HepG2 (cell line): ENCODE results near the gene CTSZ. TPM values are rescaled to one million over a fixed set of nuclear protein-coding genes. Genes with fewer than 3 reads are reported as not detected.

Experiments used
- HDAC1 ChIP-seq: sonication (generic); formaldehyde crosslinking; IDR thresholded peaks from 2 replicates; pipeline ENCODE4 v1.5.1; 2020; ENCODE audit warnings: mild to moderate bottlenecking, missing genetic modification reagents
- NFYB ChIP-seq: sonication (generic); formaldehyde crosslinking; IDR thresholded peaks from 2 replicates; pipeline ENCODE4 v1.4.0; 2020; ENCODE audit warnings: missing genetic modification reagents
- NONO ChIP-seq, 2 experiments: fragments of 450-650 bp in 1 of 2; sonication (generic) in 1 of 2; formaldehyde crosslinking in 1 of 2; IDR thresholded peaks in 1 of 2; conservative IDR thresholded peaks in 1 of 2; 2 replicates each; pipeline versions ENCODE4 v1.6.1 to v1.8.0; 2017 to 2022; ENCODE audit warnings: mild to moderate bottlenecking in 1 of 2, missing genetic modification reagents in 1 of 2, moderate library complexity in 1 of 2
- PAF1 ChIP-seq: IDR thresholded peaks from 2 replicates; pipeline ENCODE4 v1.6.1; 2016; ENCODE audit warnings: missing genetic modification reagents, missing compliant biosample characterization
- WIZ ChIP-seq: sonication (generic); formaldehyde crosslinking; IDR thresholded peaks from 2 replicates; pipeline ENCODE4 v1.5.1; 2020; ENCODE audit warnings: mild to moderate bottlenecking, missing genetic modification reagents
- ZNF296 ChIP-seq: sonication (generic); formaldehyde crosslinking; conservative IDR thresholded peaks from 2 replicates; pipeline ENCODE4 v1.5.0; 2020; ENCODE audit warnings: mild to moderate bottlenecking, missing genetic modification reagents
- ZNF34 ChIP-seq: sonication (generic); formaldehyde crosslinking; IDR thresholded peaks from 2 replicates; pipeline ENCODE4 v1.4.0; 2020; ENCODE audit warnings: mild to moderate bottlenecking, missing genetic modification reagents, borderline replicate concordance
- ZNF614 ChIP-seq: IDR thresholded peaks from 2 replicates; pipeline ENCODE4 v1.6.1; 2018; ENCODE audit warnings: missing biosample characterization, missing genetic modification reagents, inconsistent platforms, borderline replicate concordance
- ZNF747 ChIP-seq: sonication (generic); formaldehyde crosslinking; IDR thresholded peaks from 2 replicates; pipeline ENCODE4 v1.8.1; 2023; ENCODE audit warnings: missing genetic modification reagents, mild to moderate bottlenecking, borderline replicate concordance
- ZNF841 ChIP-seq: sonication (generic); formaldehyde crosslinking; IDR thresholded peaks from 2 replicates; pipeline ENCODE4 v1.8.1; 2023; ENCODE audit warnings: missing genetic modification reagents, borderline replicate concordance
- ZSCAN21 ChIP-seq: sonication (generic); formaldehyde crosslinking; IDR thresholded peaks from 2 replicates; pipeline ENCODE4 v1.8.0; 2022; ENCODE audit warnings: mild to moderate bottlenecking, missing genetic modification reagents, moderate library complexity, borderline replicate concordance
- polyA plus RNA-seq, 8 experiments: library from polyadenylated mRNA; depleted of rRNA in 3 of 8; stranded (reverse) in 7 of 8; unstranded in 1 of 8; fragments of >200 nt; fragmentation: Illumina TruSeq in 4 of 8; extraction: Trizol in 4 of 8; gene quantifications; 2 replicates each; pipeline versions ENCODE4 v1.2.1 to v1.2.3, GENCODE V29; 2011 to 2016; ENCODE audit warnings: low read depth in 4 of 8, missing spikeins in 1 of 8, mixed read lengths in 1 of 8; ENCODE audit not compliant: insufficient read depth in 1 of 8
- total RNA-seq, 5 experiments: library from RNA; depleted of rRNA; stranded (reverse); fragments of >200 nt; fragmentation: Illumina TruSeq; extraction: Trizol; gene quantifications; 2 replicates each; pipeline ENCODE4 v1.2.3, GENCODE V29; 2016; ENCODE audit warnings: low read depth in 1 of 5
- TF ChIP-seq, protein P1 (sequence below), 2 experiments: IDR thresholded peaks; 2 replicates each; pipeline ENCODE4 v1.6.1; 2011 to 2012; ENCODE audit warnings: low read length in 2 of 2, borderline replicate concordance in 1 of 2, low read depth in 1 of 2, mild to moderate bottlenecking in 1 of 2, moderate library complexity in 1 of 2
- TF ChIP-seq, protein P2 (sequence below): sonication (generic); formaldehyde crosslinking; IDR thresholded peaks from 2 replicates; pipeline ENCODE4 v1.8.0; 2022; ENCODE audit warnings: low read depth, missing genetic modification reagents
- TF ChIP-seq, protein P3 (sequence below): sonication (generic); formaldehyde crosslinking; IDR thresholded peaks from 2 replicates; pipeline ENCODE4 v1.8.1; 2023; ENCODE audit warnings: mild to moderate bottlenecking, missing genetic modification reagents
- TF ChIP-seq, protein P4 (sequence below): IDR thresholded peaks from 2 replicates; pipeline ENCODE4 v1.6.1; 2016; ENCODE audit warnings: mild to moderate bottlenecking, missing biosample characterization, missing genetic modification reagents
- TF ChIP-seq, protein P5 (sequence below): sonication (generic); formaldehyde crosslinking; IDR thresholded peaks from 2 replicates; pipeline ENCODE4 v1.5.0; 2020; ENCODE audit warnings: missing genetic modification reagents
- TF ChIP-seq, protein P6 (sequence below): sonication (generic); formaldehyde crosslinking; IDR thresholded peaks from 2 replicates; pipeline ENCODE4 v1.8.0; 2022; ENCODE audit warnings: mild to moderate bottlenecking, missing genetic modification reagents, moderate library complexity

The CTSZ gene
- total and polyA plus RNA-seq, 2 of the 13 experiments (the other 11 are each of a cell fraction or from before 2014, with no cell fraction given), result 0.33 TPM; not detected in 1

DNA sequence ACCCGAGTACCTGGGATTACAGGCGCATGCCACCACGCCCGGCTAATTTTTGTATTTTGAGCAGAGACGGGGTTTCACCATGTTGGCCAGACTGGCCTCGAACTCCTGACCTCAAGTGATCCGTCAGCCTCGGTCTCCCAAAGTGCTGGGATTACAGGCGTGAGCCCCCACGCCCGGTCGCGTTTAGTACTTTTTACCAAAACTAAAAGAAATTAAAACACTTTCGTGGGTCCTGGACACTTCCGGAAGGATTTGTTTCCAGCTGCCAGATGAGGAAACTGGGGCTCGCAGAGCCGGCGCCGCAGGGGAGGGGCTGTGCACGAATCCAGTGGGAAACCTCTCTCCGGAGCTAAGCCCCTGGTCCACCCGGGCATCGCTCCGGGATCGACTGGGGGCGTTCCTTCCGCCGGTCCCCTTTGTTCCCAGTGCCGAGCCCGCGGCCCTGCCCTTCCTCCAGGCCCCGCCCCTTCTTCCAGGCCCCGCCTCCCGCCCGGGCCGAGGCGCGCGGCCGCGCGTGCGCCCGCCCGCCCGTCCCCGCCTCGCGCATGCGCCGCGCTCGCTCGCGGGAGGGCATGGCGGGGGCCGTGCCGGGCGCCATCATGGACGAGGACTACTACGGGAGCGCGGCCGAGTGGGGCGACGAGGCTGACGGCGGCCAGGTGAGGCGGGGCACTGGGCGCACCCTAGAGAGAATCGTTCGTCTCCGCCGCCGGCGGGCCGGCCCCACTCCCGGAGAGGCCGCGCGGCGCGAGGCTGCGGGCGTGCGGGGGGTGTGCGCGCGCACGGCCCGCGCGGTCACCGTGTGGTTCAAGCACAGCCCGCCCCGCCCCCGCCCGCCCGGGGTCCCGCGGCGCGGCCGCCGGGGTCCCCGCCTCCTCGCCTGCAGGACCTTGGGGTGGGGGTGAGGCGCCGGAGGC is 26.1 kb downstream of the CTSZ start, which contains the start of gene NELFCD (continued):
- TF ChIP-seq, protein P1, sequence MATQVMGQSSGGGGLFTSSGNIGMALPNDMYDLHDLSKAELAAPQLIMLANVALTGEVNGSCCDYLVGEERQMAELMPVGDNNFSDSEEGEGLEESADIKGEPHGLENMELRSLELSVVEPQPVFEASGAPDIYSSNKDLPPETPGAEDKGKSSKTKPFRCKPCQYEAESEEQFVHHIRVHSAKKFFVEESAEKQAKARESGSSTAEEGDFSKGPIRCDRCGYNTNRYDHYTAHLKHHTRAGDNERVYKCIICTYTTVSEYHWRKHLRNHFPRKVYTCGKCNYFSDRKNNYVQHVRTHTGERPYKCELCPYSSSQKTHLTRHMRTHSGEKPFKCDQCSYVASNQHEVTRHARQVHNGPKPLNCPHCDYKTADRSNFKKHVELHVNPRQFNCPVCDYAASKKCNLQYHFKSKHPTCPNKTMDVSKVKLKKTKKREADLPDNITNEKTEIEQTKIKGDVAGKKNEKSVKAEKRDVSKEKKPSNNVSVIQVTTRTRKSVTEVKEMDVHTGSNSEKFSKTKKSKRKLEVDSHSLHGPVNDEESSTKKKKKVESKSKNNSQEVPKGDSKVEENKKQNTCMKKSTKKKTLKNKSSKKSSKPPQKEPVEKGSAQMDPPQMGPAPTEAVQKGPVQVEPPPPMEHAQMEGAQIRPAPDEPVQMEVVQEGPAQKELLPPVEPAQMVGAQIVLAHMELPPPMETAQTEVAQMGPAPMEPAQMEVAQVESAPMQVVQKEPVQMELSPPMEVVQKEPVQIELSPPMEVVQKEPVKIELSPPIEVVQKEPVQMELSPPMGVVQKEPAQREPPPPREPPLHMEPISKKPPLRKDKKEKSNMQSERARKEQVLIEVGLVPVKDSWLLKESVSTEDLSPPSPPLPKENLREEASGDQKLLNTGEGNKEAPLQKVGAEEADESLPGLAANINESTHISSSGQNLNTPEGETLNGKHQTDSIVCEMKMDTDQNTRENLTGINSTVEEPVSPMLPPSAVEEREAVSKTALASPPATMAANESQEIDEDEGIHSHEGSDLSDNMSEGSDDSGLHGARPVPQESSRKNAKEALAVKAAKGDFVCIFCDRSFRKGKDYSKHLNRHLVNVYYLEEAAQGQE (IDR thresholded peaks at IDR 0.05; ENCODE audit: borderline replicate concordance in 1 of 2, low read depth in 1 of 2, low read length in 2 of 2), result peak in 1 of 2 experiments; percentile 3; a peak in 2 of 4 replicates
- TF ChIP-seq HDAC1 (CRISPR knock-in tag), result 0 out of 2 replicates have a peak, but pooled peaks have one; percentile 23
- TF ChIP-seq ZNF296, result no peak
- no peak for TF ChIP-seq WIZ (CRISPR knock-in tag)
- TF ChIP-seq ZNF34 (CRISPR knock-in tag), result no peak
- TF ChIP-seq NONO (IDR thresholded peaks at IDR 0.05), result no peak
- no peak; the same call in 1 of the 2 replicates for TF ChIP-seq NONO (CRISPR knock-in tag; conservative IDR thresholded peaks at IDR 0.05)
- peak; percentile 73 for TF ChIP-seq ZNF614 (CRISPR knock-in tag)
- TF ChIP-seq, protein P2, sequence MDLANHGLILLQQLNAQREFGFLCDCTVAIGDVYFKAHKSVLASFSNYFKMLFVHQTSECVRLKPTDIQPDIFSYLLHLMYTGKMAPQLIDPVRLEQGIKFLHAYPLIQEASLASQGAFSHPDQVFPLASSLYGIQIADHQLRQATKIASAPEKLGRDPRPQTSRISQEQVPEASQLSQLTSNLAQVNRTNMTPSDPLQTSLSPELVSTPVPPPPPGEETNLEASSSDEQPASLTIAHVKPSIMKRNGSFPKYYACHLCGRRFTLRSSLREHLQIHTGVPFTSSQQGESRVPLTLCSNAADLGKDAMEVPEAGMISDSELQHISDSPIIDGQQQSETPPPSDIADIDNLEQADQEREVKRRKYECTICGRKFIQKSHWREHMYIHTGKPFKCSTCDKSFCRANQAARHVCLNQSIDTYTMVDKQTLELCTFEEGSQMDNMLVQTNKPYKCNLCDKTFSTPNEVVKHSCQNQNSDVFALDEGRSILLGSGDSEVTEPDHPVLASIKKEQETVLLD (CRISPR knock-in tag), result peak; percentile 49; the same call in 1 of the 2 replicates
- TF ChIP-seq NFYB (CRISPR knock-in tag), result no peak
- TF ChIP-seq, protein P3, sequence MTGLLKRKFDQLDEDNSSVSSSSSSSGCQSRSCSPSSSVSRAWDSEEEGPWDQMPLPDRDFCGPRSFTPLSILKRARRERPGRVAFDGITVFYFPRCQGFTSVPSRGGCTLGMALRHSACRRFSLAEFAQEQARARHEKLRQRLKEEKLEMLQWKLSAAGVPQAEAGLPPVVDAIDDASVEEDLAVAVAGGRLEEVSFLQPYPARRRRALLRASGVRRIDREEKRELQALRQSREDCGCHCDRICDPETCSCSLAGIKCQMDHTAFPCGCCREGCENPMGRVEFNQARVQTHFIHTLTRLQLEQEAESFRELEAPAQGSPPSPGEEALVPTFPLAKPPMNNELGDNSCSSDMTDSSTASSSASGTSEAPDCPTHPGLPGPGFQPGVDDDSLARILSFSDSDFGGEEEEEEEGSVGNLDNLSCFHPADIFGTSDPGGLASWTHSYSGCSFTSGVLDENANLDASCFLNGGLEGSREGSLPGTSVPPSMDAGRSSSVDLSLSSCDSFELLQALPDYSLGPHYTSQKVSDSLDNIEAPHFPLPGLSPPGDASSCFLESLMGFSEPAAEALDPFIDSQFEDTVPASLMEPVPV (CRISPR knock-in tag), result peak; percentile 70; the same call in 1 of the 2 replicates
- TF ChIP-seq ZSCAN21 (CRISPR knock-in tag), result peak; percentile 77; the same call in 1 of the 2 replicates
- no peak for TF ChIP-seq PAF1 (CRISPR knock-in tag)
- TF ChIP-seq ZNF747, result peak; percentile 32; the same call in 1 of the 2 replicates
- TF ChIP-seq, protein P4, sequence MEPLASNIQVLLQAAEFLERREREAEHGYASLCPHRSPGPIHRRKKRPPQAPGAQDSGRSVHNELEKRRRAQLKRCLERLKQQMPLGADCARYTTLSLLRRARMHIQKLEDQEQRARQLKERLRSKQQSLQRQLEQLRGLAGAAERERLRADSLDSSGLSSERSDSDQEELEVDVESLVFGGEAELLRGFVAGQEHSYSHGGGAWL (CRISPR knock-in tag), result peak; percentile 39; the same call in 1 of the 2 replicates
- no peak for TF ChIP-seq ZNF841 (CRISPR knock-in tag)
- TF ChIP-seq, protein P5, sequence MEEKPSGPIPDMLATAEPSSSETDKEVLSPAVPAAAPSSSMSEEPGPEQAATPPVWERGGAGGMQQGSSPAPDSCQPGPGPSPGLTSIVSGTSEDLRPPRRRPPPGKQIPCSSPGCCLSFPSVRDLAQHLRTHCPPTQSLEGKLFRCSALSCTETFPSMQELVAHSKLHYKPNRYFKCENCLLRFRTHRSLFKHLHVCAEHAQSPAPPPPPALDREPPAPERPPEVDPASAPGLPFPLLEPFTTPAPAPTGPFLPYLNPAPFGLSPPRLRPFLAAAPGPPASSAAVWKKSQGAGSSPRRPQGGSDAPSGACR (CRISPR knock-in tag), result no peak
- TF ChIP-seq, protein P6, sequence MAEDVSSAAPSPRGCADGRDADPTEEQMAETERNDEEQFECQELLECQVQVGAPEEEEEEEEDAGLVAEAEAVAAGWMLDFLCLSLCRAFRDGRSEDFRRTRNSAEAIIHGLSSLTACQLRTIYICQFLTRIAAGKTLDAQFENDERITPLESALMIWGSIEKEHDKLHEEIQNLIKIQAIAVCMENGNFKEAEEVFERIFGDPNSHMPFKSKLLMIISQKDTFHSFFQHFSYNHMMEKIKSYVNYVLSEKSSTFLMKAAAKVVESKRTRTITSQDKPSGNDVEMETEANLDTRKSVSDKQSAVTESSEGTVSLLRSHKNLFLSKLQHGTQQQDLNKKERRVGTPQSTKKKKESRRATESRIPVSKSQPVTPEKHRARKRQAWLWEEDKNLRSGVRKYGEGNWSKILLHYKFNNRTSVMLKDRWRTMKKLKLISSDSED (CRISPR knock-in tag), result no peak
